H1 (cell line): Measurements from ENCODE around the gene CACNA2D3. TPM values are rescaled to one million over a fixed set of nuclear protein-coding genes. Genes with fewer than 3 reads are reported as not detected.

ENCODE experiments used
- KDM1A ChIP-seq: fragments of 200-600, 300-600 bp; sonication (generic); IDR thresholded peaks from 2 replicates; pipeline ENCODE4 v1.7.1; 2016; ENCODE audit warnings: mild to moderate bottlenecking, low read length, borderline replicate concordance
- SP2 ChIP-seq: IDR thresholded peaks from 2 replicates; pipeline ENCODE4 v1.6.1; 2012; ENCODE audit warnings: mild to moderate bottlenecking, low read length, inconsistent platforms
- SUZ12 ChIP-seq: fragments of 200-600 bp; sonication (generic); IDR thresholded peaks from 2 replicates; pipeline ENCODE4 v1.6.1; 2012; ENCODE audit warnings: mild to moderate bottlenecking, inconsistent platforms, low read length, moderate library complexity, mixed read lengths
- polyA plus RNA-seq, 7 experiments: library from polyadenylated mRNA; depleted of rRNA in 3 of 7; stranded (reverse) in 5 of 7; unstranded in 2 of 7; fragments of >200 nt in 5 of 7; fragments of 200-250 nt in 2 of 7; gene quantifications; 1 replicate in 5 of 7; 2 replicates in 1 of 7; 4 replicates in 1 of 7; pipeline versions ENCODE4 v1.2.1 to v1.2.3, GENCODE V29; 2011 to 2013; ENCODE audit warnings: missing spikeins in 2 of 7, mixed read lengths in 2 of 7
- total RNA-seq: library from RNA; stranded (reverse); fragmentation: NEBNext Ultra II Directional; extraction: Animal tissue kit (Norgen Biotek cat#: 25700); gene quantifications from 2 replicates; pipeline ENCODE4 v1.2.1, GENCODE V29; 2021
- TF ChIP-seq, protein P1 (sequence below): fragments of 300-600 bp; sonication (generic); IDR thresholded peaks from 2 replicates; pipeline ENCODE4 v1.7.1; 2012; ENCODE audit warnings: low read length, moderate library complexity, mild to moderate bottlenecking, inconsistent platforms; ENCODE audit not compliant: insufficient replicate concordance

CACNA2D3 gene
- total and polyA plus RNA-seq, 2 of the 8 experiments (the other 6 are each of a cell fraction or from before 2014, with no cell fraction given), result 1.5 to 1.8 TPM

DNA sequence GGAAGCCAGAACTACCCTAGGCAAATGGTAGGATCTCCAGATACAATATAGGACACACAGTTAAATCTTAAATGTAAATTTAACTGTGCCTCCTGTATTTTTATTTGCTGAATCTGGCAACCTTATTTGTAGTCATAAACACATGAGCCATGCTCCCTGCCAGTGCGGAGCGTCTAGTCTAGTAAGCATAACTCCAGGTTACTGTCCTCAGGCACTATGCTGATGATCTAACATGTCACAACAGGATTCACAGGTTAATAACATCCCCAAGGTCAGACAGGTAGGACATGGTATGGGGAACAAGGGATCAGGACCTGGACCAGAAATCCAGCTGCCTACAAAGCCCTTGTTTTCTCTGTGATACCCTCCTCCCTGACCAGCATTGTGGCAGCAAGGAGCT, 305.1 kb downstream of the CACNA2D3 start (continued):
- TF ChIP-seq, protein P1, sequence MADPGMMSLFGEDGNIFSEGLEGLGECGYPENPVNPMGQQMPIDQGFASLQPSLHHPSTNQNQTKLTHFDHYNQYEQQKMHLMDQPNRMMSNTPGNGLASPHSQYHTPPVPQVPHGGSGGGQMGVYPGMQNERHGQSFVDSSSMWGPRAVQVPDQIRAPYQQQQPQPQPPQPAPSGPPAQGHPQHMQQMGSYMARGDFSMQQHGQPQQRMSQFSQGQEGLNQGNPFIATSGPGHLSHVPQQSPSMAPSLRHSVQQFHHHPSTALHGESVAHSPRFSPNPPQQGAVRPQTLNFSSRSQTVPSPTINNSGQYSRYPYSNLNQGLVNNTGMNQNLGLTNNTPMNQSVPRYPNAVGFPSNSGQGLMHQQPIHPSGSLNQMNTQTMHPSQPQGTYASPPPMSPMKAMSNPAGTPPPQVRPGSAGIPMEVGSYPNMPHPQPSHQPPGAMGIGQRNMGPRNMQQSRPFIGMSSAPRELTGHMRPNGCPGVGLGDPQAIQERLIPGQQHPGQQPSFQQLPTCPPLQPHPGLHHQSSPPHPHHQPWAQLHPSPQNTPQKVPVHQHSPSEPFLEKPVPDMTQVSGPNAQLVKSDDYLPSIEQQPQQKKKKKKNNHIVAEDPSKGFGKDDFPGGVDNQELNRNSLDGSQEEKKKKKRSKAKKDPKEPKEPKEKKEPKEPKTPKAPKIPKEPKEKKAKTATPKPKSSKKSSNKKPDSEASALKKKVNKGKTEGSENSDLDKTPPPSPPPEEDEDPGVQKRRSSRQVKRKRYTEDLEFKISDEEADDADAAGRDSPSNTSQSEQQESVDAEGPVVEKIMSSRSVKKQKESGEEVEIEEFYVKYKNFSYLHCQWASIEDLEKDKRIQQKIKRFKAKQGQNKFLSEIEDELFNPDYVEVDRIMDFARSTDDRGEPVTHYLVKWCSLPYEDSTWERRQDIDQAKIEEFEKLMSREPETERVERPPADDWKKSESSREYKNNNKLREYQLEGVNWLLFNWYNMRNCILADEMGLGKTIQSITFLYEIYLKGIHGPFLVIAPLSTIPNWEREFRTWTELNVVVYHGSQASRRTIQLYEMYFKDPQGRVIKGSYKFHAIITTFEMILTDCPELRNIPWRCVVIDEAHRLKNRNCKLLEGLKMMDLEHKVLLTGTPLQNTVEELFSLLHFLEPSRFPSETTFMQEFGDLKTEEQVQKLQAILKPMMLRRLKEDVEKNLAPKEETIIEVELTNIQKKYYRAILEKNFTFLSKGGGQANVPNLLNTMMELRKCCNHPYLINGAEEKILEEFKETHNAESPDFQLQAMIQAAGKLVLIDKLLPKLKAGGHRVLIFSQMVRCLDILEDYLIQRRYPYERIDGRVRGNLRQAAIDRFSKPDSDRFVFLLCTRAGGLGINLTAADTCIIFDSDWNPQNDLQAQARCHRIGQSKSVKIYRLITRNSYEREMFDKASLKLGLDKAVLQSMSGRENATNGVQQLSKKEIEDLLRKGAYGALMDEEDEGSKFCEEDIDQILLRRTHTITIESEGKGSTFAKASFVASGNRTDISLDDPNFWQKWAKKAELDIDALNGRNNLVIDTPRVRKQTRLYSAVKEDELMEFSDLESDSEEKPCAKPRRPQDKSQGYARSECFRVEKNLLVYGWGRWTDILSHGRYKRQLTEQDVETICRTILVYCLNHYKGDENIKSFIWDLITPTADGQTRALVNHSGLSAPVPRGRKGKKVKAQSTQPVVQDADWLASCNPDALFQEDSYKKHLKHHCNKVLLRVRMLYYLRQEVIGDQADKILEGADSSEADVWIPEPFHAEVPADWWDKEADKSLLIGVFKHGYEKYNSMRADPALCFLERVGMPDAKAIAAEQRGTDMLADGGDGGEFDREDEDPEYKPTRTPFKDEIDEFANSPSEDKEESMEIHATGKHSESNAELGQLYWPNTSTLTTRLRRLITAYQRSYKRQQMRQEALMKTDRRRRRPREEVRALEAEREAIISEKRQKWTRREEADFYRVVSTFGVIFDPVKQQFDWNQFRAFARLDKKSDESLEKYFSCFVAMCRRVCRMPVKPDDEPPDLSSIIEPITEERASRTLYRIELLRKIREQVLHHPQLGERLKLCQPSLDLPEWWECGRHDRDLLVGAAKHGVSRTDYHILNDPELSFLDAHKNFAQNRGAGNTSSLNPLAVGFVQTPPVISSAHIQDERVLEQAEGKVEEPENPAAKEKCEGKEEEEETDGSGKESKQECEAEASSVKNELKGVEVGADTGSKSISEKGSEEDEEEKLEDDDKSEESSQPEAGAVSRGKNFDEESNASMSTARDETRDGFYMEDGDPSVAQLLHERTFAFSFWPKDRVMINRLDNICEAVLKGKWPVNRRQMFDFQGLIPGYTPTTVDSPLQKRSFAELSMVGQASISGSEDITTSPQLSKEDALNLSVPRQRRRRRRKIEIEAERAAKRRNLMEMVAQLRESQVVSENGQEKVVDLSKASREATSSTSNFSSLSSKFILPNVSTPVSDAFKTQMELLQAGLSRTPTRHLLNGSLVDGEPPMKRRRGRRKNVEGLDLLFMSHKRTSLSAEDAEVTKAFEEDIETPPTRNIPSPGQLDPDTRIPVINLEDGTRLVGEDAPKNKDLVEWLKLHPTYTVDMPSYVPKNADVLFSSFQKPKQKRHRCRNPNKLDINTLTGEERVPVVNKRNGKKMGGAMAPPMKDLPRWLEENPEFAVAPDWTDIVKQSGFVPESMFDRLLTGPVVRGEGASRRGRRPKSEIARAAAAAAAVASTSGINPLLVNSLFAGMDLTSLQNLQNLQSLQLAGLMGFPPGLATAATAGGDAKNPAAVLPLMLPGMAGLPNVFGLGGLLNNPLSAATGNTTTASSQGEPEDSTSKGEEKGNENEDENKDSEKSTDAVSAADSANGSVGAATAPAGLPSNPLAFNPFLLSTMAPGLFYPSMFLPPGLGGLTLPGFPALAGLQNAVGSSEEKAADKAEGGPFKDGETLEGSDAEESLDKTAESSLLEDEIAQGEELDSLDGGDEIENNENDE, result no peak
- TF ChIP-seq SP2 (no peak), KDM1A (no peak), SUZ12 (no peak)
- TF ChIP-seq, all 59 proteins: peak for 0
